Hindlimb muscle (tissue), 1 donor: Measurements from ENCODE around the gene ATRIP. TPM values are rescaled to one million over a fixed set of nuclear protein-coding genes. Genes with fewer than 3 reads are reported as not detected.
"Not testable (repeated sequence)": the region's sequence is repeated elsewhere in the genome, so short reads cannot be mapped to it uniquely, and the experiment has no call there.

Experiments used
- DNase-seq: peaks from one replicate; pipeline ENCODE4 v3.0.0-alpha.2; 2013
- polyA plus RNA-seq: library from polyadenylated mRNA; unstranded; fragments of 120-200 nt; gene quantifications from one replicate; pipeline ENCODE4 v1.2.1, GENCODE V29; 2013; ENCODE audit not compliant: insufficient read length

The ATRIP gene
- polyA plus RNA-seq, 1 donor = 7.6 TPM

DNA sequence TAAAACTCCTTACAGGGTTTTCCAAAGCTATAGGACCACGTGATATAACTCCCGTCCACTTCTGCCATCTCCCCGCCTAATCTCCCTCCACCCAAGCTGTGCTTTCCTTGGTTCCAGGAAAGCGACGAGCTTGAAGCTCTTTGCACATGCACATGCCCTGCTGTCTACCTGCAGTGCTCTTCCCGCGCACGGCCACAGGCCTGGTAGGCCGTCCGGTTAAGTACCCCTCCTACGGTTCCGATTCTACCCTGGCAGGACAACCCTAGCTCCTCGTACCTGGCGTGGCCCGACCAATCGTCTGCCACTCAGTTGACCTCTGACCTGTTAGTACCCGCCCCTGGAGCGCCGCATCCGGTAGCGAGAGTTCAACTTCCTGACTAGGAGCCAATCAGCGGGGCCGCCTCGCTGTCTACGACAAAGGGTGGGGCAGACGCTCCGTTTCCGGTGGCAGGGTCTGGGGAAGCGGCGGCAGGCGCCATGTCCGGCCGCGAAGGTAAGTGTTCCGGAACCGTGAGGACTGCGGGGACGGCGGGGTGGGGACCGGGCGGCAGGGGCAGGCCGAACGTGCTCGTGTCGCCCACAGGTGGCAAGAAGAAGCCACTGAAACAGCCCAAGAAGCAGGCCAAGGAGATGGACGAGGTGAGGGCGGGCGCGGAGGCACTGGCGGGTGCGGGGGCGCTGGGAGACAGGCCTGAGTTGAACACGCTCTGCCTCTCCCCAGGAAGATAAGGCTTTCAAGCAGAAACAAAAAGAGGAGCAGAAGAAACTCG is 6.5 kb upstream of the ATRIP start, which contains the start of the genes CCDC51 and TMA7:
Gene CCDC51 (minus strand): TSS at position 300 of the 770 bp plus-strand sequence. CDS start 4,991 bp downstream, outside the sequence.
Gene TMA7 (plus strand): TSS at position 438 of the 770 bp plus-strand sequence. CDS start 40 bp downstream, at position 478.
- DNase-seq = peak; percentile 95

DNA sequence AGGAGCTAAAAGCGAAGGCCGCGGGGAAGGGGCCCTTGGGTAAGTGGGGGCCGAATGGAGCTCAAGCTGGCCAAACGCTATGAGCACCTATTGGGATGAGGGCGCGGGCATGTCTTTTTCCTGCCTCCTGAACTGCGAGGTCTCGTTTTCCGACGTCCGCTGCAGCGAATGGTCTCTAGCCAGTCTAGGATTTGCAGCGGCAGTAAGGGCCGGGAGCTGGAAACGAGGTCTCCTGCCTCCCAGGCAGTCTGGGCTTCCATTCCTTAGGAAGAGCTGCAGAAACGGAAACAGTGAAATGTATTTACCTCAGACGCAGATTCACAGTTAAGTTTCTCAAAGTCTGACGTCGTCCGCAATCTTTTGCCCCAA is 6.0 kb upstream of the ATRIP start:
- DNase-seq = no peak

DNA sequence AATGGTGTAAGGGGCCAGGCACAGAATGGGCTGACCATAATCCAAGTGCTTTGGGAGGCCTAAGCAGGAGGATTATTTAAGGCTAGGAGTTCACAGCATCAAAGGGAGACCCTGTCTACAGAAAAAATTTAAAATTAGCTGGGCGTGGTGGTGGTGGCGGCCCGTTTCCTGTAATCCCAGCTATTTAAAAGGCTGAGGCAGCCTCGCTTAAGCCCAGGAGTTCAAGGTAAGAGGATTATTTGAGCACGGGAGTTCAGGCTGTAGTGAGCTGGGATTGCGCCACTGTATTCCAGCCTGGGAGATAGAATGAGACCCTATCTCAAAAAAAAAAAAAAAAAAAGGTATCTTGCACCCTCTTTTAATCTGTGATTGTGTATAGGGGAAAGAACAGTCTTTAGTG is 4.6 kb upstream of the ATRIP start:
- DNase-seq = no peak

DNA sequence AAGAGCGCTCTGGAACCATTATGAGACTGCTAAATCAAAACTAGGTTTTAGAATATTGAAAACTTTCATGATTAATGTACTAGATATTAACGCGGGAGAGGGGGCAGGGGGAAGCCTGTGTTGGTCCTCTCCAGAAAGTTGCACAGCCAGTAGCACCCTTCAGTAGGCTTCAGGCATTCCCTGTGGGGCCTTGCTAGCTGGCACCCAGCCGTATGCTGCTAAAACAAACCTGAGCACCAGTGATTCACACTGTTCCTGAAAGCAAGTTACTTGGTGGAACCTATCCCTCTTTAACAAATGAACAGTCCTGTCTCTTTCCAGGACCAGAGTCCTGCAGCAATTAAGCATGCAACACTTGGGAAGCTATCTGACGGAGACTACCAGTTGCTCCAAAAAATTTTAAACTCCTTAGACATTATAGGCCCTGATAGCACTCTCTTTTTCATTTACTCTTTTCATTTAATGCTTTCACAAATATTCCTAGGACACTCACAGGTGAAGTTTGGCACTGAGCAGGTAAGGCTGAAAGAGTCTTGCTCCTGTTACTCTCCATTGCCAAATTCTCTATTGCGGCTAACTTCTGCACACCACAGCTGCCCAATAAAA is 1.2 kb upstream of the ATRIP start:
- DNase-seq = no peak

DNA sequence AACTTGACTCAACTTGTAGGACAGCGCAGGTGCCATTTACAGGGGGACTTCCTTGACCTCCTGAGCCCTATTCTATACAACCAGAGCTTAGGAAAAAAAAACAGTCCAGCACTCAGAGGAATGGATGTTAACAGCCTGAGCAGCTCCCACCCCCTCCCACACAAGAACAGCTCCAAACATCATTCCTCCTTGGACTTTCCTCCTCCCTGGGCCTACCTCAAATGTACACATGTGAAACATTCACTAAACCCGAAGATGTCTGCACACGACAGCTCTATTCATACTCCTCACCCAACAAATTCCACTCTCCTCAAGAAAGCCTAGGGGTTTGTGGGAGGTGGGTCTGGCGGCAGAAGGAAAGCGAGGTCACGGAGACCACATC is 503 bp upstream of the ATRIP start:
- no peak for DNase-seq

DNA sequence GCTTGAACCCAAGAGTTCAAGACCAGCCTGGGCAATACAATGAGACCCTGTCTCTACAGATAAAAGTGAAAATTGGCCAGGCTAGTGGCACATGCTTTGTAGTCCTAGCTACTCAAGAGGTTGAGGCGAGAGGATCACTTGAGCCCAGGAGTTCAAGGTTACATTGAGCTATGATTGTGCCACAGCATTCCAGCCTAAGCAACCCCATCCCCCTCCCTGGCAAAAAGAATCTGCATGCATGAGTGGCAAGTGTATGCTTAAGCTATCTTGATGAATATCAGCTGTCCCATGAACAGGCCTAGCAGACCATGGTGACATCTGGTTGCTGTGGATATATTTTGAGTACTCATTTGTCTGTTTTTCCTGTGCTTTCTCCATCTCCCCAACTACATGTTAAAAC is 4.7 kb downstream of the ATRIP start:
- DNase-seq = no peak

DNA sequence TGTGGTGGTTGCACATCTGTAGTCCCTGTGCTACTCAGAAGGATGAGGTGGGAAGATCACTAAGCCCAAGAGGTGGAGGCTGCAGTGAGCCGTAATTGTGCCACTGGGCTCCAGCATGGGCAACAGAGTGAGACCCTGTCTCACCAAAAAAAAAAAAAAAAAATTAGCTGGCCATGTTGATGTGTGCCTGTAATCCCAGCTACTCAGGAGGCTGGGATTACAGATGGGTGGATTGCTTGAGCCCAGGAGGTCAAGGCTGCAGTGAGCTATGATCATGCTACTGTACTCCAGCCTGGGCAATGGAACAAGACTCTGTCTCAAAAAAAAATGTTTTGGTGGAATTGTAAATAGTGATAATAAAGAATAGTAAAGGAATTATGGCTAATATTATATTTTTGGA is 9.9 kb downstream of the ATRIP start:
- DNase-seq = no peak

DNA sequence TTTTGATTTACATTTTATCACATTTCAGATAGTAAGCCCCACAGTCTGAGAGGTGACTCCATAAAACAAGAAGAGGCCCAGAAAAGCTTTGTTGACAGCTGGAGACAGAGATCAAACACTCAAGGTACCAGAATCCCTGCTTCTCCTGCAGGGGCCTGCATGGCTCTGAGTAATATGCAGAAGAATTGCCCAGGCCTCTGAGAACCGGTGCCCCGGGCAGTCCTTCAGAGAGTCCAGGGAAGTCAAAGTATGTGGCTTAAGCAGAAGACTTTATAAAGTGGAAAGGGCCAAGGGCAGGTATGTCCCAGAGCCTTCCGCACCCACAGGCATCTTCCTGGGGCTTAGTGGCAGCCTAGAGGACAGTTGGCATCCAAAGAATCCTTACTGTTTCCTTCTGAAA is 12.8 kb downstream of the ATRIP start:
- no peak for DNase-seq

DNA sequence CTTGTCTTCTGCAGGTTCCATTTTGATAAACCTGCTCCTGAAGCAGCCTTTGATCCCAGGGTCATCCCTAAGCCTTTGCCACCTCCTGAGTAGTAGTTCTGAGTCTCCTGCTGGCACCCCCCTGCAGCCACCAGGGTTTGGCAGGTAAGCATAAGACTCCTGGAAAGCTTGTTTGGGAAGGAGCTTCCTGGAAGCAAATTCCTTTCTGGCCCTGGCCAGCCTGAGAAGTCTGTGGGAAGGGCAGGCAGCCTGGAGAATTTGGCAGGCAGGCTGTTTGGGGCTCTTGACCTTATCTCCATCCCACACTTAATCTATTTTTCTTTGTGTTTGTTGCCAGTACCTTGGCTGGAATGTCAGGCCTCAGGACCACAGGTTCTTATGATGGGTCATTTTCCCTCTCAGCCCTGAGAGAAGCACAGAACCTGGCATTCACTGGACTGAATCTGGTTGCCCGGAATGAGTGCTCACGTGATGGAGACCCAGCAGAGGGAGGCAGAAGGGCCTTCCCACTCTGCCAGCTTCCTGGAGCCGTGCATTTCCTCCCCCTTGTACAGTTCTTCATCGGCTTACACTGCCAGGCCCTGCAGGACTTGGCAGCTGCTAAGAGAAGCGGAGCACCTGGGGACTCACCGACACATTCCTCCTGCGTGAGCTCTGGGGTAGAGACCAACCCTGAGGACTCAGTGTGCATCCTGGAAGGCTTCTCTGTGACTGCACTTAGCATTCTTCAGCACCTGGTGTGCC is 13.4 kb downstream of the ATRIP start:
- DNase-seq = no peak

DNA sequence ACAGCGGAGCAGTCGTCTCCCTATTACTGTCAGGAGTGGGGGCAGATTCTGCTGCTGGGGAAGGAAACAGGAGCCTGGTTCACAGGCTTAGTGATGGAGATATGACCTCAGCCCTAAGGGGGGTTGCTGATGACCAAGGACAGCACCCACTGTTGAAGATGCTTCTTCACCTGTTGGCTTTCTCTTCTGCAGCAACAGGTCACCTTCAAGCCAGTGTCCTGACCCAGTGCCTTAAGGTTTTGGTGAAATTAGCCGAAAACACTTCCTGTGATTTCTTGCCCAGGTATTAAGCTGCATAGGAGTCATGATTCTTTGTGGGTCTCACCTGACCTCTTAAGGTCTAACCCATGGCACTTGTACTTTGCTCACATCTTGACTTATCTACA is 14.0 kb downstream of the ATRIP start:
- no peak for DNase-seq

DNA sequence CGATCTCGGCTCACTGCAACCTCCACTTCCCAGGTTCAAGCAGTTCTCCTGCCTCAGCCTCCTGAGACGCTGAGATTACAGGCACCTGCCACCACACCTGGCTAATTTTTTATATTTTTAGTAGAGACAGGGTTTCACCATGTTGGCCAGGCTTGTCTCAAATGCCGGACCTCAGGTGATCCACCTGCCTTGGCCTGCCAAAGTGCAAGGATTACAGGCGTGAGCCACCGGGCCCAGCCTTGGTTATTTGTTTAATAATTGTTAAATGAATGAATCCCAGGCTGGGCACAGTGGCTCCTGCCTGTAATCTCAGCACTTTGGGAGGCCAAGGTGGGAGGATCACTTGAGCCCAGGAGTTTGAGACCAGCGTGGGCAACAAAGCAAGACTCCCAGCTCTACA is 15.2 kb downstream of the ATRIP start:
- not testable (repeated sequence) for DNase-seq

DNA sequence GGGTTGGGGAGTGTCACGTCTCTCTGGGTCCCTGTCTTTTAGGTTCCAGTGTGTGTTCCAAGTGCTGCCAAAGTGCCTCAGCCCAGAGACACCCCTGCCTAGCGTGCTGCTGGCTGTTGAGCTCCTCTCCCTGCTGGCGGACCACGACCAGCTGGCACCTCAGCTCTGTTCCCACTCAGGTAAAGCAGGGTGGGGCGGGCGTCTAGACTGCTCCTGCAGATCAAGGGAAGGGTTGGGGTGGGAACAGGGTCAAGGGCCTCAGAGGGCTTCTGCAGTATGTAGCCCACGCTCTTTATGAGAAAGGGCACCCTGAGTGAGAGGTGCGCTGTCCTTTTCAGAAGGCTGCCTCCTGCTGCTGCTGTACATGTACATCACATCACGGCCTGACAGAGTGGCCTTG is 17.2 kb downstream of the ATRIP start:
- DNase-seq = no peak

DNA sequence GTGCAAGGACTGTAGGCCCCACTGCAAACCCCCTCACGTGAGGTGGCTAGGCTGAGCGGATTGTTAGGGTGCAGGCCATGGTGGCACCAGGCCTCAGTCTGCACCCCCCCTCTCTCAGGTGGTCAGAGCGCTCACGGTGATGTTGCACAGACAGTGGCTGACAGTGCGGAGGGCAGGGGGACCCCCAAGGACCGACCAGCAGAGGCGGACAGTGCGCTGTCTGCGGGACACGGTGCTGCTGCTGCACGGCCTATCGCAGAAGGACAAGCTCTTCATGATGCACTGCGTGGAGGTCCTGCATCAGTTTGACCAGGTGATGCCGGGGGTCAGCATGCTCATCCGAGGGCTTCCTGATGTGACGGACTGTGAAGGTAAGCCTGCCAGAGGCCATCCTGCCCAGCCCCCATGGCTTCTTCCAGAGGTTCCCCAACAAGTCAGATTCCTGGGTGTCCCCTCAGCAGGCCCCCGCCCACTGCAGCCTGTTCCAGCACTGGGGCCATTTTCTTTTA is 18.2 kb downstream of the ATRIP start:
- no peak for DNase-seq

DNA sequence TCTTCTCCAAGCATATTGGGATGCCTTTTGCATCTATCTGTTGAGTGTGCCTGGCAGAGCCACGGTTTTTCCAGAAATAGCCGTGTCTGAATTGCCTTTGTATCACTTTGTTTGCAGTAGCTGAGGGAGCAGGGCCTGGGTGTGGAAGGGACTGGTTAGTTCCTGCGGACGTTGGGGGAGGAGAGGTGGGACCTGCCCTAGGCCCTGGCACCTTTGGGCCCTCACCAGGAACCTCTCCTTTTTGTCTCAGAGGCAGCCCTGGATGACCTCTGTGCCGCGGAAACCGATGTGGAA is 18.6 kb downstream of the ATRIP start:
- DNase-seq = no peak

DNA sequence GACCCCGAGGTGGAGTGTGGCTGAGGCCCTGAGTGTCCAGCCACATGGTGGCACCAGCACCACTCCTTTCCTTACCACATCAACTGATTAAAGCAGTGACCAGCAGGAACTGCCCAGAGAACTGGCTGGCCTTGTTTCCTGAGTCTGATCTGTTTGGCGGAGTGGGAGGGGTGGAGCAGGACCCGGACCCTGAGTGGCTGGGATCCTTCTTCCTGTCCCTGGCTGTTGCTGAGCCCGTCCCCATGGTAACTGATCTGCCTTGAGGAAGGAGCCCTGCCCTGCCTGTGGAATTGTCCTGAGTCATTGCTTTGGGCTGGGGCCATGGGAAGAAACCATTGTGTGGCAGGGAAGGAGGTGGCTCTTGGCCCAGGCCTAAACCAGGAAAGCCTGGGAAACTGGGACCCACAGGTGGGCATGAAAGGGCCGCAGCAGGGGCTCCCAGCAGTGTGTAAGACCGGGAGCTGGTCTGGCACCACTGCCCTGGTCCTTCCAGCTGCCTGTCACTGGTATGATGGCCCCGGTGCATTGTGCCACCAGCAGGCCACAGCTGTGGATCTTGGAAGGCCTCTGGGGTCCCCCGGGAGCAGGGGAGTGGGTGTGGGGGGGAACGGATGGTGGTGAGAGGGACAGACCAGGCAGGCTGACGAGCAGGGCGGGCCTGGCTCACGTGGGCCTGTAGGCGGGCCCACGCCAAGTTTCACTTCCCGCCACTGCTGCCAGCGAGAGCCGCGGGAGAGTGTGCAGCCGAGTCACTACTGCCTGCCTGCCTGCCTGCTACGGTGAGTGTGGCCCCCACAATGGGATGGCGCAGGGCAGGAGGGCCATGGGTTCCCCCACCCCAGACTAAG is 19.2 kb downstream of the ATRIP start:
- peak; percentile 98 for DNase-seq

DNA sequence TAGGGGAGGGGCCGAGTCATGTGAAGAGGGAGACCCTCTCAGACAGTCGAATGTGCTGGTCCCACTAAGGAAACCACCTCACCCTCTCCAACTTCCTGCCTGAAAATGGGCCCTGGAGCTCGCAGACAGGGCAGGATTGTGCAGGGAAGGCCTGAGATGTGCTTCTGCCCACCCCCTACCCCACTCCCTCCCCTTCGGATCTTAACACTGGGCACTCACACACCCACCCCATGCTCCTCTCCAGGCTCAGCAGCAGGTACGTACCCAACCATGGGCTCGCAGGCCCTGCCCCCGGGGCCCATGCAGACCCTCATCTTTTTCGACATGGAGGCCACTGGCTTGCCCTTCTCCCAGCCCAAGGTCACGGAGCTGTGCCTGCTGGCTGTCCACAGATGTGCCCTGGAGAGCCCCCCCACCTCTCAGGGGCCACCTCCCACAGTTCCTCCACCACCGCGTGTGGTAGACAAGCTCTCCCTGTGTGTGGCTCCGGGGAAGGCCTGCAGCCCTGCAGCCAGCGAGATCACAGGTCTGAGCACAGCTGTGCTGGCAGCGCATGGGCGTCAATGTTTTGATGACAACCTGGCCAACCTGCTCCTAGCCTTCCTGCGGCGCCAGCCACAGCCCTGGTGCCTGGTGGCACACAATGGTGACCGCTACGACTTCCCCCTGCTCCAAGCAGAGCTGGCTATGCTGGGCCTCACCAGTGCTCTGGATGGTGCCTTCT is 20.0 kb downstream of the ATRIP start:
- DNase-seq = no peak

DNA sequence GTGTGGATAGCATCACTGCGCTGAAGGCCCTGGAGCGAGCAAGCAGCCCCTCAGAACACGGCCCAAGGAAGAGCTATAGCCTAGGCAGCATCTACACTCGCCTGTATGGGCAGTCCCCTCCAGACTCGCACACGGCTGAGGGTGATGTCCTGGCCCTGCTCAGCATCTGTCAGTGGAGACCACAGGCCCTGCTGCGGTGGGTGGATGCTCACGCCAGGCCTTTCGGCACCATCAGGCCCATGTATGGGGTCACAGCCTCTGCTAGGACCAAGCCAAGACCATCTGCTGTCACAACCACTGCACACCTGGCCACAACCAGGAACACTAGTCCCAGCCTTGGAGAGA is 20.5 kb downstream of the ATRIP start:
- no peak for DNase-seq

DNA sequence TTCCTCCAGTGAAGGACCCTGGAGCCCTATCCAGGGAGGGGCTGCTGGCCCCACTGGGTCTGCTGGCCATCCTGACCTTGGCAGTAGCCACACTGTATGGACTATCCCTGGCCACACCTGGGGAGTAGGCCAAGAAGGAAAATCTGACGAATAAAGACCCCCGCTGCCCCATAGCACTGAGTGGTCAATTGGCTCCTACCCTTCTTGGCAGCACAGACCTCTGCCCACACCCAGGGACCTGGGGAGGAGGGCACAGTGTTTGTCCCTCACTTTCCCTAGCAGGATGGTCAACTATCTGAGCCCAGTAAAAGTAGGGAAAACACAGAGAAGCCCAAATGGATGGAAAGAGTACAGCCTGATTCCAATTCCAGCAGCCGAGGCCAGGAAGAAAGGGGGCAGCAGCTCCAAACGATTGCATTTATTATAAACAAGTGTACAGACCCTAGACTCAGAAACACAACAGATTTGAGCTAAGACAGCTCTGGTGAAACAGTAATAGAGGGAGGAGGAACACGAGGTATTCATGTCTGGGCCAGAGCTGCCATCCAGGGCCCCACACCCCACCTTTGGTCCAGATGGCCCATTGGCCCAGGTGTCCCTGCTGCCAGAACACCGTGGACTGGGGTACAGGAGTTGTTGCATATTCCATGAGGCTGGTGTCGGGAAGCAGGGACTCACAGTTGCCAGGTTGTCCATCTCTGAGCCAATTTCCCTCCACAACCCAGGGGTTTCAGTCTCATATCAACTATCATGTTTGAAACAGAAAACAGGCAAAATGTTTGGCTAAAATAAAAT is 21.1 kb downstream of the ATRIP start:
- DNase-seq = no peak

DNA sequence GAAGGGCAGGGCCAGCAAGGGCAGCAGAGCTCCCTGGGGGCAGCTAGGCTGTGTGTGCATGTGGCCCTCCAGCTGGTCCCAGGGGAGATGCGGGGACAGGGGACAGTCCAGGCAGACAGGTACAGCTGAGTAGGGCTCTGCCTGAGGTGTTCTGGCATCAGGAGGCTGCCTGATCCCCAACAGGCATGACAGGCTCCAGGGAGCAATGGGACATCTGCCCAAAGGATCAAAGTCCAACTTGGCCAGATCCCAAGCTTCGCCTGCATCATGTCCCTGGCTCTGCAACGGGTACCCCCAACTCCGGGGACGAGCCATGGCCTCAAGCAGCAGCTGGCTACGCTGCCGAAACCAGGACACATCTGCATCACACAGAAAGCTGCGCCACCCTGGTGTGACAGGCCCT is 21.8 kb downstream of the ATRIP start:
- DNase-seq = no peak

DNA sequence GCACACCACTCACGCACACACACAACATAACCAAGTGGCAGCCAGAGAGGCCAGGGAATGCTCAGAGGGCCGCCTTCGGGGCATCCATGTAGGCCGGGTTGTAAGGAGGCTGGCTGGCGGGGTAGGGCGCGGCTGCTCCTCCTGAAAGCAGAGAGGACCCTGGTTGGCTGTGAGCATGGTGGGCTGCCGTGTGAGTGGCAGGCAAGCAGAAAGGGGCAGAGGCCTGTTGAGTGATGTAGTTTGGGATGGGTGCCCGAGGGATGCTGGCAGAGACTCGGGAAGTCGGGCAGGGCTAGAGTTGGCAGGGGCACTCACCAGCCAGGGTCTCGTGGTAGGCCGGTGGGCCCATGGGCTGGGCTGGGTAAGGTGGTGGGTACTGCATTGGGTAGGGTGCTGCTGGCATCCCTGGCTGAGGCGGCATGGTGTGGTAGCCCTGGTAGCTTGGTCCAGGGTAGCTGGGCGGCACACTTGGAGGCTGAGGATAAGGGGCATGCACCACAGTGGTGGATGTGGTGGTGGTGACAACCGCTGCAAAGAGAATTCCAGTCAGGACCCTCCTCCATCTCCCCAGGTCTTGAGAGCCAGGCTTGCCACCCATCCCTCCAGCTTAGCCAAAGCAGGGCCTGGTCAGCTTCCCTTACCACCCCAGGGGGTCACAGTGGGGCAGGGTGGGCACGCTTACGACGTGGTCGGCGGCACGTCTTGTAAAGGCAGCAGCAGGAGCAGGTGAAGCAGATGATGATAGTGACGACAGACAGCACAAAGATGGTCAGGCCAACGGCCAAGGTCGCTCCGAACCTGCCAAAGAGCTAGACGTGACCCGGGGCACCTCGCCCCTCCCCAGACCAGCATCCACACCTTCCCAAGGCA is 22.7 kb downstream of the ATRIP start:
- DNase-seq = no peak
